HG03095 (cell line): ENCODE results near the gene CLDN34.

Experiments used
- ATAC-seq: cut with Tn5 transposase; IDR thresholded peaks from one replicate; pipeline ENCODE4 v1.9.1; 2021; ENCODE audit warnings: moderate library complexity; ENCODE audit not compliant: unreplicated experiment

The CLDN34 gene, protein sequence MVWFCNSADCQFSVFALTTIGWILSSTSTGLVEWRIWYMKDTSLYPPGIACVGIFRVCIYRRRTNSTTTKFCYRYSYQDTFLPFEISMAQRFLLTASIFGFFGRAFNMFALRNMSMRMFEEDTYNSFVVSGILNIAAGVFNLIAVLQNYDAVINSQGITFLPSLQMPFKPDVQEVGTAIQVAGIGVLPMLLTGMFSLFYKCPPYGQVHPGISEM

DNA sequence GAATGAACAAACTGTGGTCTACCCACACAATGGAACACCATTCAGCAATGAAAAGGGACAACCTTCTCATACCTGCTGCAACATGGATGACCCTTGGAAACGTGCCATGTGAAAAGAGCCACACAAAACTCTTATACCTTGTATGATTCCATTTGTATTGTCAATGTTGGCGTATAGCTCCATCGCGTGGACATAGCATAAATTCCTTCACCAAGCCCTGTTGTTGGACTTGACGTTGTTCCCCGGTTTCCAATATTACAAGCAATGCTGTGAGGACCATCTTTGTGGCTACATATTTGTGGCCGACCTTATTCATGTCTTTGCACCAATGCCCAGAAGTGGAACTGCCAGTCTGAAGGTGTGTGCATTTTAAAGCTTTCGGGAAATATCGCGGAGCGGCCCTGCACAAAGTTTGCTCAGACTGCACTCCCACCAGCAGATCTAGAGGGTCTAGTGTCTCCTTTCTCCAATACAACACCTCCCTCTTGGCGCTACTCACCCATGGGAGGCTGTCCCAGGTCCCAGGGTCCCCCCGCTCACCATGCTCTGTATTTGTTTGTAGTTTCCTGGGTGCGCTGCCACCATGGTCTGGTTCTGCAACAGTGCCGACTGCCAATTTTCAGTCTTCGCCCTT is at the start of gene CLDN34:
TSS of gene CLDN34 (plus strand) at position 584 of the 634 bp plus-strand sequence. CDS start at position 584, 0 bp downstream.
- no peak for ATAC-seq

DNA sequence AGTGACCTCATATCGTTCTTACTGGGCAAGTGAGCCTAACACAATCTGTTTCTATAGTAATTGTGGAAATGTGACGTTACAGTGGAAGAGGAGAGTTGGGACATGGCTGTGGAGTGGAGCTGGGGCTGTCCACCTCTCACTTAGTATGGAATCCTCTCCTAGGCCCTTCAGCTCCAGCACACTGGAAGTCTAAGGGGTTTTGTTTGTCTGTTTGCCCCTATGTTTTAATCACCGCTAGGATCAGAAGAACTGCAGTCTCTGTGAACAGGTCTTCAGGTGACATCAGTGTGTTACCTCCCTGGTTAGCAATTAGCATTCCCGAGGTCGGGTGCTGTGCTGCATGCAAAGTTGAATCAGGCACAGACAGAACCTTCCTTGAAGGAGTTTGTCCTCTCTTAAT is 49.3 kb upstream of the CLDN34 start:
- no peak for ATAC-seq

DNA sequence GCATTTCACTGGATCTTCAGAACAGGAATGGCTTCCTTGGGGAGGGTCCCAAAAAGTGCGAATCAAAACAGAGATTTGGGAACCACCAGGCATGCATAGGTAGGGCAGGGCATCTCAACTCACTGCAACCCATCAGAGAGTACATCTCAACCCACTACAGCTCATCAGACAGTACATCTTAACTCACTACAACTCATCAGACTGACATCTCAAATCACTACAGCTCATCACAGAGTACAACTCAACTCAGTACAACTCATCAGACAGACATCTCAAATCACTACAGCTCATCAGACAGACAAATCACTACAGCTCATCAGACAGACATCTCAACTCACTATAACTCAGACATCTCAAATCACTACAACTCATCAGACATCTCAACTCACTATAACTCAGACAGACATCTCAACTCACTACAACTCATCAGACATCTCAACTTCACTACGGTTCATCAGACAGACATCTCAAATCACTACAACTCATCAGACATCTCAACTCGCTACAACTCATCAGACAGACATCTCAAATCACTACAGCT is 47.5 kb upstream of the CLDN34 start:
- ATAC-seq, result no peak

DNA sequence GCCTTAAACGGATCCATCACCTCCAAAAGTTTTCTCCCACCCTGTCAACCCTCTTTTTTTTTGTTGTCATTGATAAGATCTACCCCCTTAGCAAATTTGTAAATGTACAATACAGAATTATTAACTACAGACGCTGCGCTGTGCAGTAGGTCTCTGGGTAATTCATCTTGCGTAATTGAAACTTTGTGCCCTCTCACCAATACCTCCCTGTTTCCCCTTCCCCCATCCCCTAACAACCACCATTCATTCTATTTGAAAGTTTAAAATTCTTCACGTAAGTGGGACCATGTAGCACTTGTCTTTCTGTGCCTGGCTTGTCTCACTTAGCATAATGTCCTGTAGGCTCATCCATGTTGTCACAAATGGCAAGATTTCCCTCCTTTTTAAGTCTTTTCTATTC is 45.8 kb upstream of the CLDN34 start:
- ATAC-seq, result no peak

DNA sequence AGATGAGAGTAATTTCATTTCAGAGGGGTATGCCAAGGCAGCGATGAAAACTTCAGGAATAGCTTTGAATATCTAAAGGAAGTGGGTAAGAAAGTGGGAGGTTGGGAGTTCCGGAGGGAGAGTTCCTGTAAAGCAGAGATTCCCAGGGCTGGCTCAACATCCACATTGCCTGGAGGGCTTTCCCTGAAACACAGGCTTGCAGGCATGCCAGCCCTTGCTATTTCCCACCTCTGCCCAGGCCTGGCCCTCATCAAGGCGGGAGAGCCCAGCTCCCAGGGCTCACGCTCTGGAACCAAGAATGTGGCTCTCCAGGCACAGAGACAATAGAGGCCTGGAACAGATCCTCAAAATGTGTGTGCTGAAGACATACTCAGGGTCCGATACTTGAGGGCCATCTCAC is 43.8 kb upstream of the CLDN34 start:
- no peak for ATAC-seq

DNA sequence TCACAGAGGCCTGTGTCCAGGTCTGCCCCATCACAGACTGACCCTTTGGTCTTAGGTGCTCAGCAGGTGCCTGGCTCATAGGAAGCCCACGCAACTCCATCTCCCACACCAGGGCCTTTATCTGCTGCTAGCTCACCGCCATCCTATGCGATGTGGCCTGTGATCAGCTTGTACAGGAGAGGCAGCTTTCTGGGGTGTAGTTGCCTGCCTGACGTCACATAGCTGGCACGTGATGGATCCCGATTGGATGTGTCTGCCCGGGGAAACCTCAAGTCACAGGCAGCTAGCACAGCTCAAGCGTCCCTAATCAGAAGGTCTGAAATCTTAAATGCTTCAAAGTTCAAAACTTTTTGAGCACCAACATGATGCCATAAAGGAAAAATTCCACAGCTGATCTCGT is 41.2 kb upstream of the CLDN34 start:
- no peak for ATAC-seq

DNA sequence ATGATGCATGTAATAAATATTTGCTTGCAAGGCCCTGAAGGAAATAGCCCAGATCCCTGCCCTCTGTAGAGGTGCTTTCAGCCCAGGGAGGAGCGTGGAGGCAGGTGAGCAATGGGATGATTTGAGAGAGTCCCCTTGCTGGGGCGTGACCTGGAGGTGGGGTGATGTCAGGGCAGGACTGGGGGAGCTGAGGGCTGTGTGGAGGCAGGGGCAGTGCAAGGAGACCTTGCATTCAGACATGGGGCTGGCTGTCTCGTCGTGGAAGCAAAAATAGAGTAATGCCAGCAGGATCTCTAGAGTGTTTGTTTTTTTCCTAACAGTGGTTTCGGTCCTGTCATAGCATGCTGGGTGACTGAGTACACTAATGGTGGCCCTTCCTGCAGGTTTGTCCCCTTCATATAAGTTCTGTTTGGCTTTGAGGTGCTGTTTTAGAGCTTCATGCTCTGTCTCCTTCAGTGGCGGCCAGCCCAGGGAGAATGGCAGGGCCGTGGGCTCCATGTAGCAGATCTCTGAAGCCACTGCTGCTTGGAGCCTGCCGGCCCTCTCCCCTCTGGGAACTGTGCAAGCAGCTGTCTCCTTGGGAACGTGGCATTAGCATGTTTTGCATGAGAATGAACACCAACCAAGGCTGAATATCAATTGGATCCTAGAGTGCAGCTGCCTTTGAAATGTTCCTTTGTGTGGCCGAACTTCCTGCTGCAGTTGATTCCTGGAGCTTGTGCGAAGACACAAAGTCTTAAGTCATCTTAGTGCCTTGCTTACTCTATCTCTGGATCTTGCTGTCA is 39.3 kb upstream of the CLDN34 start:
- no peak for ATAC-seq

DNA sequence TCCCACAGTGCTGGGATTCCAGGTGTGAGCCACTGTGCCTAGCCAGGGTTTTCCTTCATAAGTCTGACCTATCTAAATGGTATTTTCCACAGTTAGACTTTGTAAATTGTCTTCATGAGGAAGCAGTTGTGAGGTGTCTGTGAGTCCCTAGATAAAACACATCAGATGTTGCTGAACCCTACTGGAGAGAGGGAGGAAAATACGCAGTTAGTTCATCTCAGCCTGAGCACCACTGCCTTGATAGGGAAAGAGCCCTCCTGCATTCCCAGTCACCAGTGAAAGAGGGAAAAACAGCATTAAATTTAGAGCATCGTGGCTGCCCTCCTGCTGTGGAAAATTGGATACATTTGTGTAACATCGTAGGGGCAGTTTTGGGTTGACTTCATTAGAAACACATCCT is 31.7 kb upstream of the CLDN34 start:
- ATAC-seq, result no peak

DNA sequence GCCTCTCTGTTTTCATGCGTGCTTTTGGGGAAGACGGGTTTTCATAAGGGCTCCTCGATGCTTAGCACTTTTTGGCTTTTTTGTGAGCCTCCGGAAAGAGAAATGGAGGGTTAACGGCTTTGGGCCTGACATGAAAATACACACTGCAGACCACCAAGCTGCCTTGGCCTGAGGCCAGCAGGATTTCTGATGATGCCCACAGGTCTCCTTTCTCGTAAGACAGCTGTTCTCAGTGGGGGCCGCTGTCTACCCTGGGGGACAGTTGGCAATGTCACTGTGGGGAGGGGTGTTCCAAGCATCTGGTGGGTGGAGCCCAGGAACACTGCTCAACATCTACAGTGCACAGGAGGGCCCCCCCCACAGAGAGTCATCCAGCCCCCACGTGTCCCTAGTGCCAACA is 29.4 kb upstream of the CLDN34 start:
- ATAC-seq, result no peak

DNA sequence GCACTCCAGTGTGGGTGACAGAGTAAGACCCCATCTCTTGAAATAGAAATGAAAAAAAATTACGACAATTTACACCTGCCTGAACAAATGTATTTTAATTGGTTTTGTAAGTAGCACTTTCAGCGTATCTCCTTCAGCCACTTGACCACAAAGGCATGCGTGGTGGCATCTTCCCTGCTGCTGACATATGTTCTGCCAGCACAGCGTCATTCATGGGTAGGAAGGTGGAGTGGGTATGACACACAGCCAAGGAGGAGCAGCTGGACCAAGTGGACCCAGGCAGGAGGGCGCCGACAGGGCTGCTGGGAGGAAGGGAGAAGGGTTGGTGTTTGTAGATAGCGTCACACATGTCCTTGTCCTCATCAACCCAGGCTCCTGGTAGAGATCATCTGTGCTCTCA is 28.6 kb upstream of the CLDN34 start:
- ATAC-seq, result no peak

DNA sequence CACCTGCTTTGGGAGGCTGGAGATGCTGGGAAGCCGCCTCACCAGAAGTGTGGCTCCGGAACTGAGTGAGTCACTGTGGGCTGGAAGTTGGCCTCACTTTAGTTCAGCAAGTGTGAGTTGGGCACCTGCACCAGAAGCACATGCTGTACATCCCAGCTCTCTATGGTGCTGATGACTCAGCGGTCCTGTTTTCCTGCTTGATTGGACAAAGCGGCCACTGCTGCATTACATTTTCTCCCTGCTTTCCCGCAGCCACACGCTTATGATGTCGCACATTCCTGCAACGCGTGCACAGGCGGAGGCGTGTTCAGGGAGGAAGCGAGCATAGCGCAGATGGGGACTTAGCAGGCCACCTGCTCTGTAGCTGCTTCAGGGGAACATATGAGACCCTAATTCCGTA is 26.7 kb upstream of the CLDN34 start:
- ATAC-seq, result no peak

DNA sequence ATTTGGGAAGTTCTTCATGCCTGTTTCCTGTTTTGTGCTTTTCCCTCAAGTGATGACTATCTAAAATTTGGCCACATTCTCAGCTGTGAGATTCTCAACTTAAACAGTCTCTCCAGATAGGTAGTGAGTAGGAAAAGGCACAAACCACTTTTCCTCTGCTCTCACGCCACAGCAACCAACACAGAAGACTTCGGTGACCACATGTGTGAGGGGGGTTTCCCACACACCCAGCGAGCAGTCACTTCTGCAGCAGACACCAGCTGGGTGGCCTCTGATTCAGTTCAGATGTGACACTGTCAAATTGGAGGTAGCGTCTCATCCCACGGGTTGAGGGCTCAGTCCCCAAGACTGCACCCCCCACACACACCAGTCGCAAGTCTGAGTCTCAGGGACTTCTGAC is 25.1 kb upstream of the CLDN34 start:
- peak; percentile 94 for ATAC-seq

DNA sequence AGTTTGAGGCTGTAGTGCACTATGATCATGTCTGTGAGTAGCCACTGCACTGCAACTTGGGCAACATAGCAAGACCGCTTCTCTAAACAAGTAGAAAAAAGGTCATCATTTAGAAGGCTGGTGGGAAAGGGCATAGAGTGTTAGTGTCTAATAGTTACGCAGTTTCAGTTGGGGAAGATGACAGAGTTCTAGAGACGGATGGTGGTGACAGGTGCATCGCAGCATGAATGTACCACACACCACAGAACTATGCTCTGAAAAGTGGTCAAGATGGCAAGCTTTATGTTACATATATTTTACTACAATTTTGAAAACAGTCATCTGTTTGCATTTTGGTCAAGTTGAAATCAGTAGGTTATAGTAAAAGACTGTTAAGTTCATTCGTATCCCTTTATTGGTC is 23.7 kb upstream of the CLDN34 start:
- ATAC-seq, result no peak

DNA sequence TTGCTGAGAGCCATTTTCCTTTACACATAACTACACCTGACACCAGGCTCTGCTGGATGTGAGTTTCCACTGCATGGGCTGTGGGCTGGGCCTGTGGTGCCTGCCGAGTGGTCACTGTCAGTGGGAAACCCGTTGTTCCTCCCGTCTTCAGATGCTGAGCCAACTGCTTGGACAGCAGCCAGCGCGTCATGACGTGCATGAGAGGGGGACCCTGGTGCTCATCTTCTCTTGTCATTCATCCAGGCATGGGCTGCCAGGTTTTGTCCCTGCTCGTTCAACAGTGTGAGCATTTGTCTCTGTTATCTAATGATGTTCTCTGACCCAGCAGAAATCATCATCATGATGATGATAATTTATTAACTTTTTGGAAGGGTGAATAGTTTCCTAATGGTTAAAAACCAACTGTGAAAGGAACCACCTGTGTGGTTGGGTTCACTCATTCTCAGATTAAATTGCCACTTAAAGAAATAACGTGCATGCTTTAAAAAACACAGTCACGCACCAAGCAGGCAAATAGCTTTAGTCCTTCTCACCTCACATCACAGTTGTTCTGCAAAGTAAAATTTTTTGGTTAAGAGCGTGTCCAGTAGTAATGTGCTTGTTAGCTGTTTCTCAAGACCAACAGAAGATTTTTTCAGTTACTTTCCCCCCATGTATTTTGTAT is 19.9 kb upstream of the CLDN34 start:
- no peak for ATAC-seq

DNA sequence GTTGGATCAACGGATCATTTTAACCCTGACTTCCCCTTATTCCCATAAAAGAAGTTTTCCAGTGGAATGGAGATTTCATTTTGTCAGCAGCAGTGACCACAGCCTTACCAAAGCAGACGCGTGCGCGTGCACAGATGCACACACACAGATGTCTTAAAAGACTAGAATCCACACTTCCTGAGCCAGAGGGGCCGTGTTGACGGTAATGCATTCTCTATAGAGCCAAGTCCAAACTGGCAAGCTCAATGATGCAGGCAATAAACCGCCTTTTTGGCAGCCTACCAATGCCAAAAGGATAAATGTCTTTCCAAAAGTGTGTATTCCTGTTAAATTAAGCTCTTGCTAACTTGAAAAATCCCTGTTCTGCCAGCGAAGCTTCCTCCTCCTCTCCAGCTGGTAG is 18.8 kb upstream of the CLDN34 start:
- no peak for ATAC-seq

DNA sequence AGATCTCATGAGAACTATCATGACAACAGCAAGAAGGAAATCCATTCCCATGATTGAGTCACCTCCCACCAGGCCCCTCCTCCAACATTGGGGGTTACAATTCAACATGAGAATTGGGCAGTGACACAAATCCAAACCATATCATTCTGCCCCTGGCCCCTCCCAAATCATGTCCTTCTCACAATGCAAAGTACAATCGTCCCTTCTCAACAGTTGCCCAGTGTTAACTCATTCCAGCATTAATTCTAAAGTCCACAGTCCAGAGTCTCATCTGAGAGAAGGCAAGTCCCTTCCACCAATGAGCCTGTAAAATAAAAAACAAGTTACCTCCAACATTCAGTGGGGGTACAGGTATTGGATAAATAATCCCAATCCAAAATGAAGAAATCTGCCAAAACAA is 14.9 kb upstream of the CLDN34 start:
- no peak for ATAC-seq

DNA sequence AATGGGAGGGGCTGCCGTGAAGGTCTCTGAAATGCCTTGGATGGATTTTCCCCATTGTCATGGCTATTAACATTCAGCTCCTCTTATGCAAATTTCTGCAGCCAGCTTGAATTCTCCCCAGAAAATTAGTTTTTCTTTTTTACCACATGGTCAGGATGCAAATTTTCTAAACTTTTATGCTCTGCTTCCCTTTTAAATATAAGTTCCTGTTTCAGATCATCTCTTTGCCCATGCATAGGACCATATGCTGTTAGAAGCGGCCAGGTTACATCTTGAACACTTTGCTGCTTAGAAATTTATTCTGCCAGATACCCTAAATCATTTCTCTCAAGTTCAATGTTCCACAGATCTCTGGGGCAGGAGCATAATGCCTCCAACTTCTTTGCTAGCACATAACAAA is 13.8 kb upstream of the CLDN34 start:
- ATAC-seq, result no peak

DNA sequence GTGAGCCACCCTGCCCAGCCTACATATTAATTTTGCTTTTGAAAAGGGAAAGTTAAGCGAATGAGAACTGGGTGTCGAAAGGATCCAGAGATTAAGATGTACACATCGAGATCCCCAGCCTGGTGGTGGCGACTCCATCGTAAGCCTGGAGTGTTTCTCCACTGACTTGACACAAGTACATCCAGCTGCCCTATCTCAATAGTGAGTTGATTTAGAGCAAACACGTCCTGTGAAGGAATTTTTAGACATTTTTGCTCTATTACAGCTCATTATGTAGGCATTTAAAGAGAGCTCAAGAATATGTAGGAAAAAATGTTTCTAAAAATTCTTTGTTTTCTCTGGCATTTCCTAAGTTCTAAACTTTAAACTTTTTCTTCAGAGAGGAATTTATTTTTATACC is 11.7 kb upstream of the CLDN34 start:
- ATAC-seq, result no peak

DNA sequence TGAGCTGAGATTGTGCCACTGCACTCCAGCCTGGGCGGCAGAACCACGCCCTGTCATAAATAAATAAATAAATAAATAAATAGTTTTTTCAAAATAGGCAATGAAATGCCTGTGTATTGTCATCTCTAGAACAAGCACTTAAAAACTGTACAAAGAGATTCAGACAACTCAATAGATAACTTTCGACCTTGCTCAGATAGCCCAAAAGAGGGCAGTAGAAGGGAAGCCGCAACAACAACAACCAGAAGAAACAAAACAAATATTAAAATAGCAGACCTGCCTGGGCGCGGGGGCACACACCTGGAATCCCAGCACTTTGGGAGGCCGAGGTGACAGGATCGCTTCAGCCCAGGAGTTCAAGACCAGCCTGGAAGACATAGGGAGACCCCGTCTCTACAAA is 9.4 kb upstream of the CLDN34 start:
- ATAC-seq, result no peak

DNA sequence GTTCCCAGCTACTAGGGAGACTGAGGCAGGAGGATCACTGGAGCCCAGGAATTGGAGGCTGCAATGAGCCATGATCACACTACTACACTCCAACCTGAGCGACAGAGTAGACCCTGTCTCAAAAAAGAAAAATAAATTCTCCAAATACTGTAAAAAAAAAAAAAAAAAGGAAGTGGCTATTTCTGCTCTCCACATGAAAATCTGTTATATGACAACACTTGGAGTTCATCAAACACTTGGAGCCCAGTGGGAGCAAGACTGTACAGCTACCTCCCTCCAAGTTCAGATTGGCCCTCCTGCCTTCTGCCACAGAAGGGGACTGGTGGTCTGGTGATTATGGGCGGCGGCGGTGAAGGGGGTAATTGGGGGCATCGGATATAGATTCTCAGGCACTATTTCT is 9.0 kb upstream of the CLDN34 start:
- ATAC-seq, result no peak

DNA sequence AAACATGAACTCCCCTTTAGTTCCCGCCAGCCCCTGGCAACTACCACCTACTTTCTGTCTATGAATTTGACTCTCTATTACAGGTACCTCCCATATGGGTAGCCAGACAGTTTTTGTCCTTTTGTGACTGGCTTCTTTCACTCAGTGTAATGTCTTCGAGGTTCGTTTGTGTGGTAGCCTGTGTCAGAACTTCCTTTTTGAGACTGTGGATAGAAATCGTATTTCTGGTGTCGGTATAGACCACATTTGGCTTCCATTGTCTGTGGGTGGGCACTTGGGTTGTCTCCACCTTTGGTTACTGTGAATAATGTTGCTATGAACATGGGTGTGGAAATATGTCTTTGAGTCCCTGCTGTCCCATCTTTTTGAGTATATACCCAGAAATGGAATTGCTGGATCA is 5.4 kb upstream of the CLDN34 start:
- ATAC-seq, result no peak

DNA sequence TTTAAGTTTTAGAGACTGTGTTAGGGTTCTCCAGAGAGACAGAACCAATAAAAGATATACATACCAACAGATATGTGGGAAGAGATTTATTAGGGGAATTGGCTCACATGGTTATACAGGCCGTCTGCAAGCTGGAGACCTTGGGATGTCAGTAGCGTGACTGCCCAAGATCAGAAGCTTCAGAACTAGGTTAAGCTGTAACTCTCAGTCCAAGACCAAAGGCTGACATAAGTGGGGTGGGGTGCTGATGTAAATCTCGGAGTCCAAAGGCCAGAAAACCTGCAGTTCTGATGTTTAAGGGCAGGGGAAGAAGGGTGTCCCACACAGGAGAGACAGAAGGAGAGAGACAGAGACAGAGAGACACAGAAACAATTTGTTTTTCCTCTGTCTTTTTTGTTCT is 10.5 kb downstream of the CLDN34 start:
- ATAC-seq, result no peak
